HG02870 (cell line): ENCODE results near the gene ZNF830.
"Not testable (repeated sequence)": the region's sequence is repeated elsewhere in the genome, so short reads cannot be mapped to it uniquely, and the experiment has no call there.

Experiments
- ATAC-seq: cut with Tn5 transposase; IDR thresholded peaks from one replicate; pipeline ENCODE4 v1.9.1; 2021; ENCODE audit warnings: mild to moderate bottlenecking, moderate library complexity; ENCODE audit not compliant: unreplicated experiment

Gene ZNF830

DNA sequence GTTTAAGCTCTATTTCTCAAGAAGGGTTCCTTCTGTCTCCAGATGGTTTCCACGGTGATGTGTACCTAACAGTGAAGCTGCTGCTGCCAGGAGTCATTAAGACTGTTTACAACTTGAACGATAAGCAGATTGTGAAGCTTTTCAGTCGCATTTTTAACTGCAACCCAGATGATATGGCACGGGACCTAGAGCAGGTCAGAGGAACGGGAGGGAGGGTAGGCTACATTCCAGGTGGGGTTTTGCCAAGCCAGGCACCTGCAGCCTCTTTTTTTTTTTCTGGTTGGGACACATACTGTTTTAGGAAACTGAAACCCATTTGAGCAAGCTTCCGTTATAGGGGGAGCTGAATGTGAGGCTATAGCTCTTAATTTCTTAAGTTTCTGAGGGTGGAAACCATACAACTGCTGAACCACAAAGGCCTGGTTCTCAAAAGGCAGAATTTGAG, 29.6 kb downstream of the ZNF830 start:
- no peak for ATAC-seq

DNA sequence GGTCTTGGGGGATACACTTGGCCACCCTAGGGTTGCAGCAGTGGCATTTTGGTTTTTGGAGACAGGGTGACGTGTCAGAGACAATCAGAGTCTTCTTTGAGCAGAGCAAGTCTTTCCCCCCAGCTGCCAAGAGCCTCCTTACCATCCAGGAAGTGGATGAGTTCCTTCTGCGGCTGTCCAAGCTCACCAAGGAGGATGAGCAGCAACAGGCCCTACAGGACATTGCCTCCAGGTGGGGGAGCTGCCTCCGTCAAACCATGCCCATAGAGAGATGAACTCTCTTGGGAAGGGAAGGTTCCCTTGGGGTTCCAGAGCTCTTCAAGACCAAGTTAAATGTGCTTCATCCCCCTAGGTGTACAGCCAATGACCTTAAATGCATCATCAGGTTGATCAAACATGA, 30.3 kb downstream of the ZNF830 start:
- no peak for ATAC-seq

DNA sequence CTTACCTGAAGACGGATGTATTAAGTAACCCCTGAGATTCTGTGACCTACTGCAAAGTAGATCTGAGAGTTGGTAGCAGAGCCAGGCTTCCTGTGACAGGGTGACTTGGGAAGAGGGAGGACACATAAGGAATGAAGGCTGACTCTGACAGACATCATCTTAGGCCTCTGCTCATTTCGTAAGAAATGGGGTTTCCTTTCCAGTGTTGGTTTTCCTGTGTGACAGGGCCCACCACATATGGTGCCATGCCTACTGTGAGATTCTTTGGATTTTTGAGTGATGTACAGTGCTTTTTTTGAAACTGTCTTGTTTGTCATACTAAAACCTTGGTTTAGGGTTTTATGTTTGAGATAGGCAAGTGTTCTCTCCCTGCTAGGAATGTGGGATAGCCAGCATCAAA, 31.7 kb downstream of the ZNF830 start:
- ATAC-seq, result no peak

DNA sequence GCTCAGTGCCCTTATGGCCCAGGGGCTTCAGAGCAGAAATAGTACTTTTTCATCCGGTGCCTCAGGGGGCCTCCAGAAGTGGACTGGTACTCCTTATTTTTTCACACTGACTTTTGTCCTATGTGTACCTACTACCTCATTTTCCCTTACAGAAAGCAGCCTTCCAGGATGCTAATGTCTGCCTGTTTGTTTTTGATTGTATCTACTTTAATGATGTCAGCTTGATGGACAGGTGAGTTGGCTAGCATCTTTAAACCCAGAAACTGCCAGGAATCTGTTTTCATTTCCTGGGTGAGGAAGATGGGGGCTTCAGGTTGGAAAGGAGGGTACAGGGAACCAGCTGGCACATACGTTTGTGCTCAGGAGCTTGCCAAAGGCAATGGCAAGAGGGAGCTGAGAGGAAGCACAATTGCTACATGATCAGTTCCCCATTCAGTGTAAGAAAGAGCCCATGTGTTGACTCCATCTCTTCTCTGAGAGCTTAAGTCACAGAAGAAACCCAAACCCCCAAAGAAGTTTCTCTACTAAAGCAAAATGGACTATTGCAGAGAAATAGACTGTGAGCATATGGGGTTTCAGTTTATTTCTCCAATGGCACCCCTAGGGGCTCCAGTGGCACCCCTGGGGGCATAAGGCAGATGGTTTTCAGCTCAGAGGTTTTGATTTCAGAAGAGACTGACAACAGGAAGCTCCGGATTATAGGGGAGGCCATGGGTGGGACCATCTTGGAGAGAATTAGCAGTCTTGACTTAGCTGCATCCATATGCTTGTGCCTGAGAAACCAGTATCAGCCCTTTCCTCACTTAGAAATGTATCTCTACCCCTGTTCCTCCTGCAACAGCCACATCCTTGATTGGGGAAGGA, 35.3 kb downstream of the ZNF830 start:
- no peak for ATAC-seq

DNA sequence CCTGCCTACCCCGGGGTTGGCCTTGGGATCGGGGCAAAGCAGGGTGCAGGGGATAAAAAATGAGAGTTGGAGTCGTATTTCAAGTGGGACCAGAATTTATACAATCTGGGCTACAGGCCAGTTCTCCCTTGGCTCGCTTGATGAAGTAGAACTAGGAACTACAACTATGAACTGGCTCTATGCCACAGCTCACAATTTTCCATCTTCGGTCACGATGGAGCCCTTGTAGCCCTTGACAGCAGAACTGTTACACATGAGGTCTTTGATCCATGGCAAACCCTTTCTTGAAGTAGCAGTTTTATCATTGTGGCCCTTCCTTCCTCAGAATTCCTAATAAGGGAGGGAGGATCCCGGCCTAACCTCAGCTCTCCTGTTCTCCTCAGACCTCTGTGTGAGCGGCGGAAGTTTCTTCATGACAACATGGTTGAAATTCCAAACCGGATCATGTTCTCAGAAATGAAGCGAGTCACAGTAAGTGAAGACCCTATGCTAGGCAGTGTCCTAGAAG, 36.1 kb downstream of the ZNF830 start:
- ATAC-seq, result no peak

DNA sequence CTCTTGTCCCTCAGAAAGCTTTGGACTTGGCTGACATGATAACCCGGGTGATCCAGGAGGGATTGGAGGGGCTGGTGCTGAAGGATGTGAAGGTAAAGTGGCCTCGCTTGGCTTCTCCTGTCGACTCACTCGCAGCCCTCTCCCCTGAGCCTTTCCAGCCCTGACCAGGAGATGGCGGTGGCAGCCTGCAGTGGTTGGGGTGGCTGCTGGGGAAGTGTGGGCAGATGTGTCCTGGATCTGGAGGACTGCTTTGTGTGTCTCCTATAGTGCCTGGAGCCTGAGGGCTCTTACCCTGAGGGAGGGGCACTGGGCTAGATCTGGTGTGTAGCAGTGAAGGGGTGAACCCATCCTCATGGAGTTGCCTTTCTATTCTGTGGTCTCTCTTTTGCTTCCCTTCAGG, 36.9 kb downstream of the ZNF830 start:
- ATAC-seq, result no peak

DNA sequence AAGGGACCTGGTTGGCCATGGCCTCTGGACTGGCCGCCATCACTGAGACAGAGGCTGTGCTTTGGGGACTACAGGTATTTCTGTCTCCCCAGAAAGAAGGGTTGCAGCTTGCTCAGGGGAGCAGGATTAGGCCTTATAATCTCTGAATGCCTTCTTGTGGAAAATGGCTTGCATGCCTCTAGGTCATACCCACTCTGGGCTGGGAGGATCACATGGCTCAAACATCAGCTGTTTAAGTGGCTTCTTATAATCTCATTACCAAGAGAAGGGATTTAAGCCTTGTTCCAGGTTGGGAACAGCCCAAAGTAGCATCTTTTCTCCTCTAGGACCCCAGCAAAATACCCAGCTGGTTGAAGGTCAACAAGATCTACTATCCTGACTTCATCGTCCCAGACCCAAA, 38.1 kb downstream of the ZNF830 start:
- no peak for ATAC-seq

DNA sequence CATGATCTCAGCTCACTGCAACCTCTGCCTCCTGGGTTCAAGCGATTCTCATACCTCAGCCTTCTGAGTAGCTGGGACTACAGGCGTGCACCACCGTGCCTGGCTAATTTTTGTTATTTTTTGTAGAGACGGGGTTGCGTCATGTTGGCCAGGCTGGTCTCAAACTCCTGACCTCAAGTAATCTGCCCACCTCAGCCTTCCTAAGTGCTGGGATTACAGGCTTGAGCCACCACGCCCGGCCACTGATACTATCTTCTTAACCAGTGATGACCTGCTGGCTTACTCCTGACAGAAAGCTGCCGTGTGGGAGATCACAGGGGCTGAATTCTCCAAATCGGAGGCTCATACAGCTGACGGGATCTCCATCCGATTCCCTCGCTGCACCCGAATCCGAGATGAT, 39.6 kb downstream of the ZNF830 start:
- ATAC-seq, result not testable (repeated sequence)

DNA sequence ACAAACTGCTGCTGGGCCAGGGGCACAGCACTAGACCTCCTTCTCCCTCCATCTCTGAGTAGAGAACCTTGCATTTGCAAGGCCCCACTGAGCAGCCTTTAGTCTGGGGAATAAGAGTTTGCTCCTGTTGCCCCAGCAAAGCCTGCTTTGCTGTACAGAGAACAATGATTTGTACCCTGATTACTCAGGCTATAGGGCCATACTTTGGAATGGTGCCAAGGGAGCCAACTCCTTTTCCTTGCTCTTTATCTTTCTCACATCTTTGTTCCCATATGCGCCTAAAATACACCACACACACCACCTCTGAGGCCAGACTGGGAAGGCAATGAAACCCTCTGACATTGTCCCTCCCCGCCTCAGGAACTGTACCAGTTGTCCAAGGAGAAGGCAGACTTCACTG, 40.2 kb downstream of the ZNF830 start:
- ATAC-seq, result no peak

DNA sequence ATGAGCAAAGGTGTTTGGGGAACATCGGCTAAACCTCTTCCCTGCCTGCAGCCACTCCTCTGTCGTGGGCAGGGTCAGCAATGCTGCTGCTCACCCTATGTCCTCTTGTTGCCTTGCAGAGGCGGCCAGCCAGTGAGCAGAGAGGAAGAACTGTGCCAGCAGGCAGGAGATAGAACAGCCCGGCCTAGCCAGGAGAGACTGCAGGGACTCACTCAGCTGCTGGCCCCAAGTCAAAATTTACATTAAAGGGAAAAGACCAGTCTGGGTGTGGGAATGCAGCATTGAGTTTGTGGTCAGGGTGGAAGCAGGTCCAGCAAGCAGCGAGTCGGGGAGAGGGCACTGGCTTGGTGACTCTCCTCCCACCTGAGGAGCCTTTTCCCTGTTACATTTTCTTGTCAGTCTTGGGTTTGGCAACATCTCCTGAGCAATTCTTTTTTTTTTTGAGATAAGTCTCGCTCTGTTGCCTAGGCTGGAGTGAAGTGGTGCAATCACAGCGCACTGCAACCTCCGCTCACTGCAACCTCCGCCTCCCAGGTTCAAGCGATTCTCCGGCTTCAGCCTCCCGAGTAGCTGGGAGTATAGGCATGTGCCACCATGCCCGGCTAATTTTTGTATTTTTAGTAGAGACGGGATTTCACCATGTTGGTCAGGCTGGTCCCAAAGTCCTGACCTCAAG, 41.7 kb downstream of the ZNF830 start:
- no peak for ATAC-seq

DNA sequence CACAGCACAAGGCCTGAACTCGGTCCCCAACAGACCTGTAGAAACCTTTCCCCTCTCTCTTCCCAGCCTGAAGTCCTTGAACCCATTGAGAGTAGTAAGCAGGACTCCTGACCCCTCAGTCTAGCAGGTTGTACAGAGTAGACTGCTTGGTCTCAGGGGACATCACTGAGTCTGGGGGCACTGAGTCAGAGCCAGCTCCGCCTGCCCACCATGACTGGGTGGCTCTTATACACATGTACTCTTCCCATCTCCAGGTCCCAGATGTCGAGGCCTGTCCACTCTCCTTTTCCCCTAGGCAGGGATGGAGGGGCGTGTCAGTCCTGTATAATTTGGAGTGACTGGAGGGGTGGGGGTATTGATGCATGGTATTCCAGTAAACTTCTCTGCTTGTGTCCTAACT, 42.4 kb downstream of the ZNF830 start:
- no peak for ATAC-seq

DNA sequence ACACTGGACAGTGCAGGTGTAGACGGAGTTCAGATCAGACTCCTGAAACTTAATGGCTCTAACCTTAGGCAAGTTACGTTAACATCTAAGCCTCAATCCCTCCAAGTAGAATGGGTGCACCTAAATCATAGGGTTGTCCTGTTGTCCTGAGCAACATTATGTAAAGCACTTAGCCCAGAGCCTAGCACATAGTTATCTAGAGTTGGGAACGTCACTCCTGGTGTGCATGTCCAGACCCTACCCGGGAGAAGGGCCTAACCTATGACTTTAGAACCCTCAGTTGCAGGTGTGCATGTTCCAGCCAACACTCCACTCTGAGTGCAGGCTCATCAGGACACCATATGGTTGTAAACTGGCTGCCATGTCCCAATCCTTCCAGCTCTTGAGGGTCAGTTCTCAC, 45.0 kb downstream of the ZNF830 start:
- no peak for ATAC-seq

DNA sequence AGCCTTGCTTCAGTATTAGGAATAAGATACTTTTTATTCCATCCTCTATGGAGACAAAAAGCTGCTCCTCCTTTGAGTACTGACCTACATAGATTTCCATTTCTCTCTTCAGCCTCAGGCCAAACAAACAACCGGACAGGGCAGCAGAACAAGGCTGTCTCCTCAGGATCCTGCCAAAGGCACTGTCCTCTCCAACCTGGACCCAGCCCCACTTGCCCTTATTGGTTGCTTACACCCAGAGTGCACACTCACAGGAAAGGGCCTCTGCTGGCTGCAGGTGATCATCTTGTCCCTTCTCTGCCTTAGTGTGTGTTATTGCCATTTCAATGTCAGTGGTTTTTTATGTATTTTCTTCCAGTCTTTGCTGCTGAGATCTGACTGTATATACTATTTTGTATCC, 45.6 kb downstream of the ZNF830 start:
- no peak for ATAC-seq

DNA sequence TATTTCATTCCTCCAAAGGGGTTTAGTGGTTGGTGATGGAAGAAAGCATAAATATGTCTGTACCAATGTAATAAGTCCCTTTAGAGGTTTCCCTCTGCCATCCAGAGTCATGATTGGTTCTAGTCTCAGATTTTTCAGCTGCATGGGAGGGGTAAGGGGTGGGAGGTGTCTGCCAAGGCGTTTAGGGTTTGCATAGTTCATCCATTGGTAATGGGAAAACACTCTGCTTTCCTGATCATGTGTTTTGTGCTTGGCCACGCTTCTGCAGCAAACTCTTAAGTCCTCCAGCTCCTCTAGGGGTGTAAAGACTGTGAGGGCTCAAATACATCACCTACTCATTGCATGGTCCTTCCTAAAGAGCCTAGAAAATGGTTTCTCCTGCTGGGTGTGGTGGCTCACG, 48.8 kb downstream of the ZNF830 start:
- no peak for ATAC-seq

DNA sequence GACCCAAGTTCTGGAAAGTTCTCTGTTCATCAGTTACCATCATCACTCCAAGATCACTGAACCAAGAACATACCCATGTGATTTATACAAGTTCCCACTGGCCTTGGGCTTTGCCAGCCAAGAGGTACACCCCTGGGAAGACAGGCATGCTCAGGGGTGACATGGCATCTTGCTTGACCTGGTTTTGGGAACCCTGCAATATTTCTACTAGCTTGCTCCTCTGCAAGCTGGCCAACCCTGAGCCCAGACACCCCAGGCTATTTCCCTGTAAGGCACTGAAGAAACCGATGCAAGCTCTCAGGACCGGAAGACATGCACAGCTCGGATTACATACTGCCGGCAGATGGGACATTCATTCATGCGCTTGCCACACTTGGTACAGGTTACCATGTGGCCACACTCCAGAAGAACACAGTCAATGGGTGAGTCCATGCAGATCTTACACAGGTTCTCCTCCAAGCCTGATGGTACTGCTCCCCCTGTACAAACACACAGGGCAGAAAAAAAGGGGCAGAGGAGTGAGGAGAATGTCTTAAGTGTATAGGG, 50.4 kb downstream of the ZNF830 start:
- no peak for ATAC-seq
